PC-3 (cell line): ENCODE results near the gene SLCO2A1. TPM values are rescaled to one million over a fixed set of nuclear protein-coding genes. Genes with fewer than 3 reads are reported as not detected.

Experiments
- ATAC-seq: fragments of 200-7000 bp; cut with Tn5 transposase; 2 replicates; pipeline ENCODE4 v1.9.1; 2020; ENCODE audit warnings: mild to moderate bottlenecking, moderate library complexity
- BruUV-seq: library from RNA; stranded (reverse); fragments of 400-500 nt; replicated peaks from 2 replicates; lab custom pipeline; 2021; lab: Mats Ljungman, UMichigan
- CTCF ChIA-PET: fragments of 300-600 bp; sonication (Branson Sonifier 250); formaldehyde crosslinking; loops from one replicate; lab custom pipeline; 2022; ENCODE audit warnings: antibody characterized with exemption; lab: Charles Lee
- POLR2A ChIA-PET: fragments of 300-600 bp; sonication (Branson Sonifier 250); formaldehyde crosslinking; loops from one replicate; lab custom pipeline; 2022; ENCODE audit warnings: antibody characterized with exemption; ENCODE audit not compliant: unreplicated experiment; lab: Charles Lee
- DNase-seq: peaks from one replicate; pipeline ENCODE4 v3.0.0-alpha.2; 2015
- H2AFZ ChIP-seq: fragments of 300-600 bp; sonication (generic); 2 replicates; pipeline ENCODE4 v1.6.0; 2016; ENCODE audit warnings: antibody characterized with exemption, low read length
- H3F3A ChIP-seq: fragments of 300-600 bp; sonication (generic); one replicate; pipeline ENCODE4 v1.6.0; 2017; ENCODE audit warnings: antibody characterized with exemption, low read length, control low read depth, mild to moderate bottlenecking; ENCODE audit not compliant: unreplicated experiment
- H3K27ac ChIP-seq: fragments of 300-600 bp; sonication (generic); 2 replicates; pipeline ENCODE4 v1.5.1; 2016; ENCODE audit warnings: mild to moderate bottlenecking, low read length
- H3K27me3 ChIP-seq: fragments of 300-600 bp; sonication (generic); 2 replicates; pipeline ENCODE4 v1.6.1; 2016; ENCODE audit warnings: low read length, mixed read lengths
- H3K36me3 ChIP-seq: fragments of 300-600 bp; sonication (generic); 2 replicates; pipeline ENCODE4 v1.6.1; 2016; ENCODE audit warnings: low read depth, mixed run types, low read length, mixed read lengths
- H3K4me1 ChIP-seq: fragments of 300-600 bp; sonication (generic); 2 replicates; pipeline ENCODE4 v1.5.1; 2016; ENCODE audit warnings: low read length; ENCODE audit not compliant: insufficient read depth
- H3K4me2 ChIP-seq: fragments of 300-600 bp; sonication (generic); 2 replicates; pipeline ENCODE4 v1.6.0; 2016; ENCODE audit warnings: low read length
- H3K4me3 ChIP-seq: fragments of 300-600 bp; sonication (generic); 2 replicates; pipeline ENCODE4 v1.5.1; 2016; ENCODE audit warnings: mild to moderate bottlenecking, low read length, mixed read lengths
- H3K79me2 ChIP-seq: fragments of 300-600 bp; sonication (generic); 2 replicates; pipeline ENCODE4 v1.6.1; 2017; ENCODE audit warnings: low read length, mixed read lengths
- H3K9ac ChIP-seq: fragments of 300-600 bp; sonication (generic); 2 replicates; pipeline ENCODE4 v1.6.0; 2016; ENCODE audit warnings: mild to moderate bottlenecking, low read length
- H3K9me2 ChIP-seq: fragments of 300-600 bp; sonication (generic); replicated peaks from 2 replicates; pipeline ENCODE4 v1.6.1; 2016; ENCODE audit warnings: mixed run types, low read length, mixed read lengths
- H3K9me3 ChIP-seq: fragments of 300-600 bp; sonication (generic); 2 replicates; pipeline ENCODE4 v1.6.1; 2016; ENCODE audit warnings: low read length, mixed read lengths
- H4K20me1 ChIP-seq: fragments of 300-600 bp; sonication (generic); 2 replicates; pipeline ENCODE4 v1.6.1; 2016; ENCODE audit warnings: low read length, mixed read lengths
- EZH2 ChIP-seq: fragments of 300-600 bp; sonication (generic); IDR thresholded peaks from one replicate; pipeline ENCODE4 v1.6.1; 2017; ENCODE audit warnings: antibody characterized with exemption, mild to moderate bottlenecking, low read length; ENCODE audit not compliant: unreplicated experiment
- EZH2phosphoT487 ChIP-seq: fragments of 300-600 bp; sonication (generic); IDR thresholded peaks from 2 replicates; pipeline ENCODE4 v1.6.1; 2018; ENCODE audit warnings: mild to moderate bottlenecking, antibody characterized with exemption, low read length, borderline replicate concordance
- intact Hi-C: fragments of 100-400 bp; cut with micrococcal nuclease; formaldehyde crosslinking; loops from 2 replicates; pipeline ENCODE4 v1.9.0; 2023
- total RNA-seq: library from RNA; depleted of rRNA; stranded (reverse); fragments of >200 nt; gene quantifications from 2 replicates; pipeline ENCODE4 v1.2.3, GENCODE V29; 2014
- TF ChIP-seq, protein P1 (sequence below): fragments of 300-600 bp; sonication (generic); conservative IDR thresholded peaks from 2 replicates; pipeline ENCODE4 v1.5.1; 2017; ENCODE audit warnings: antibody characterized with exemption, low read depth, mild to moderate bottlenecking, low read length

SLCO2A1 gene
- total RNA-seq, 1 experiment from 2014 or later: not detected

DNA sequence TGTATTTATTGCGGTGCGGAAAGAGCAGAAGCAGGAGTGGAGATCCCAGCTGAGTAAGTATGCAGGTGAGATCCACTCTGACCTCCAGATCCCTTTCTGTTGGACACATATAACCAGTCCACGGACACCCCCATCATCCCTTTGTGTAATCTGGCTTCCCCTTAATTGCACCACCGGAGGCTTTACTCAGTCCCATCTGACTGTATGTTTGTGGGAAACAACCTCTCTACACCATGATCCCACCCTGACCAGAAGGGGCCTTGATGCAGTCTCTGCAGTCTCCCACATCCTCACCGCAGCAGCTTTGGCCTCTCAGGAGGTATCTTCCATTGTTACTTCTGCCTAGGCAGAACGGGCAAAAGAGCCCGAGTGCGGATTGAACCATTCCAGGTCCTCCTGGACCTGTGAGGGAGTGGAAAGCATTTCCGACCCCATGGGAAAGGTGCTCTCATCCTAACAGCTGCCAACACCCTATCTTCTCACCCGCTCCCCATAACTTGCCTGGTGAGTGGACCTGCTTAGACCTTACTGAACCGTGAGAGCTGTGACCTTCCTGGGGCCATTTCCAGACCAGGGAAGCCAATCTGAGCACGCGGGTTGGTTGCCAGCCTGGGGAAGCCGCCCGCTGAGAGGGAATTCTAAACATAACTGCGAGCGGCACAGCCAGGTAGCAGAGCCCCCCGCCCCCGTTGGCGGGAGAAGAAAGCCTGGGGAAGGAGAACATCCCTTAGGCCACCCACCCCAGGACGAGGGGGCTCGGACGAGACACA is 1.1 kb downstream of the SLCO2A1 start:
- Histone ChIP-seq H3K79me2 (no peaks in the 10 kb centered on the region), H3K9ac (no peak overlapping the region), H3F3A (no peaks in the 10 kb centered on the region), H4K20me1 (no peaks in the 10 kb centered on the region), H3K9me2 (no peaks in the 10 kb centered on the region), H3K4me2 (peak overlapping the region; percentile 71), H3K4me3 (peak overlapping the region; percentile 60; the same call in 1 of the 2 replicates), H3K27me3 (peaks cover 7% of the 10 kb centered on the region; the same call in 1 of the 2 replicates), H3K9me3 (no peaks in the 10 kb centered on the region), H3K36me3 (no peaks in the 10 kb centered on the region), H2AFZ (no peak overlapping the region), H3K4me1 (no peaks in the 10 kb centered on the region), H3K27ac (no peak overlapping the region)
- BruUV-seq: no TSS peak
- ChIA-PET POLR2A (no interaction called here), CTCF (no interaction called here)
- DNase-seq (no peak), ATAC-seq (no peak)
- intact Hi-C loops: no loop called here
- TF ChIP-seq EZH2: no peak
- TF ChIP-seq EZH2phosphoT487: no peak
- TF ChIP-seq, protein P1, sequence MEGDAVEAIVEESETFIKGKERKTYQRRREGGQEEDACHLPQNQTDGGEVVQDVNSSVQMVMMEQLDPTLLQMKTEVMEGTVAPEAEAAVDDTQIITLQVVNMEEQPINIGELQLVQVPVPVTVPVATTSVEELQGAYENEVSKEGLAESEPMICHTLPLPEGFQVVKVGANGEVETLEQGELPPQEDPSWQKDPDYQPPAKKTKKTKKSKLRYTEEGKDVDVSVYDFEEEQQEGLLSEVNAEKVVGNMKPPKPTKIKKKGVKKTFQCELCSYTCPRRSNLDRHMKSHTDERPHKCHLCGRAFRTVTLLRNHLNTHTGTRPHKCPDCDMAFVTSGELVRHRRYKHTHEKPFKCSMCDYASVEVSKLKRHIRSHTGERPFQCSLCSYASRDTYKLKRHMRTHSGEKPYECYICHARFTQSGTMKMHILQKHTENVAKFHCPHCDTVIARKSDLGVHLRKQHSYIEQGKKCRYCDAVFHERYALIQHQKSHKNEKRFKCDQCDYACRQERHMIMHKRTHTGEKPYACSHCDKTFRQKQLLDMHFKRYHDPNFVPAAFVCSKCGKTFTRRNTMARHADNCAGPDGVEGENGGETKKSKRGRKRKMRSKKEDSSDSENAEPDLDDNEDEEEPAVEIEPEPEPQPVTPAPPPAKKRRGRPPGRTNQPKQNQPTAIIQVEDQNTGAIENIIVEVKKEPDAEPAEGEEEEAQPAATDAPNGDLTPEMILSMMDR: no peak

DNA sequence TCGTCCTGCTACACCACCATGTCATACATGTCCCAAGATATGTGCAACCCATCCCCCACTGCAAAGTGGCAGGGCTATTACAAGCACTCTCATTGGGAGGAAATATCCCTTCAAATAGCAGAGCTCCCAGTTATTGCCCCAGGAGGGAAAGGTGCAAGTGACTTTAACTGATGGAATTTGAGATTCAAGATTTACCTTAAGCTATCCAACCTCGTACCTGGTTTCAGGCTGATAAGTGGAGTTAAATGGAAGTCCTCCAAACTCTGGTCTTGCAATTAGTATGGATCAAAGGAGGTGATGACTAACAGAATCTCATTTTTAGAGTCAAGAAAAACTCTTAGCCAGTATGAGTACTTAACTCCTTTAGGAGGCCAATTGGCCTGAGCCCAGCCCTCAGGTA is 2.1 kb downstream of the SLCO2A1 start:
- Histone ChIP-seq H3K4me3 (no peak overlapping the region), H3F3A (no peaks in the 10 kb centered on the region), H3K27ac (no peak overlapping the region), H3K36me3 (no peaks in the 10 kb centered on the region), H3K9me2 (no peaks in the 10 kb centered on the region), H3K27me3 (peaks cover 7% of the 10 kb centered on the region; the same call in 1 of the 2 replicates), H2AFZ (no peak overlapping the region), H3K4me2 (no peak overlapping the region), H3K9ac (no peak overlapping the region), H3K79me2 (no peaks in the 10 kb centered on the region), H3K4me1 (no peaks in the 10 kb centered on the region), H4K20me1 (no peaks in the 10 kb centered on the region), H3K9me3 (no peaks in the 10 kb centered on the region)
- intact Hi-C loops: no loop called here
- CTCF ChIA-PET: no interaction called here
- TF ChIP-seq EZH2 (no peak), EZH2phosphoT487 (no peak)
- TF ChIP-seq, protein P1: no peak
- DNase-seq: peak; percentile 8
- POLR2A ChIA-PET: no interaction called here
- no TSS peak for BruUV-seq
- no peak for ATAC-seq

DNA sequence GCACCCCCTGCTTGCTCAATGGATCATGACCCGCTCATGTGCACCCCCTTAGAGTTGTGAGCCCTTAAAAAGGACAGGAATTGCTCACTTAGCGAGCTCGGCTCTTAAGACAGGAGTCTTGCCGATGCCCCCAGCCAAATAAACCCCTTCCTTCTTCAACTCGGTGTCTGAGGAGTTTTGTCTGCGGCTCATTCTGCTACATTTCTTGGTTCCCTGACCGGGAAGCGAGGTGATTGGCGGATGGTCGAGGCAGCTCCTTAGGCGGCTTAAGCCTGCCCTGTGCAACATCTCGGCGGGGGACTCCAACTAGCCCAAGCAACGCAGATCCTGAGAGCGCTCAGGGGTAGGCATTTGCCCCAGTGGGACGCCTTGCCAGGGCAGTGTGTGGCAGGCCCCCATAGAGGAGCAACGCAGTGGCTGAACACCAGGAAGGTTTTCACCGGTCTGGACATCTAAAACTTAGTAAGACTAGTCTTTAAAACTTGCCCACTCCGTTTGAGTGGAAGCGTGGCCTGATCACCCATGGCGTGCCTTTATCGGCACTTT is 9.5 kb downstream of the SLCO2A1 start:
- no peaks in the 10 kb centered on the region for H3K27me3 ChIP-seq
- H3K9ac ChIP-seq: no peak overlapping the region
- intact Hi-C loops: no loop called here
- ATAC-seq (no peak), DNase-seq (no peak)
- H3K79me2 ChIP-seq: no peaks in the 10 kb centered on the region
- H3K36me3 ChIP-seq: no peaks in the 10 kb centered on the region
- CTCF ChIA-PET: no interaction called here
- no peak overlapping the region for H3K4me3 ChIP-seq
- H3K4me2 ChIP-seq: no peak overlapping the region
- H3F3A ChIP-seq: no peaks in the 10 kb centered on the region
- no peak for TF ChIP-seq EZH2phosphoT487
- TF ChIP-seq, protein P1: no peak
- no peak for TF ChIP-seq EZH2
- POLR2A ChIA-PET: no interaction called here
- no peaks in the 10 kb centered on the region for H4K20me1 ChIP-seq
- no peaks in the 10 kb centered on the region for H3K9me2 ChIP-seq
- no TSS peak for BruUV-seq
- H3K9me3 ChIP-seq: no peaks in the 10 kb centered on the region
- no peaks in the 10 kb centered on the region for H3K4me1 ChIP-seq
- no peak overlapping the region for H2AFZ ChIP-seq
- no peak overlapping the region for H3K27ac ChIP-seq
